ACHN (cell line): ENCODE data around the gene SHH.
"Not testable (repeated sequence)": the region's sequence is repeated elsewhere in the genome, so short reads cannot be mapped to it uniquely, and the experiment has no call there.

Source experiments
- DNase-seq: peaks from one replicate; pipeline ENCODE4 v3.0.0-alpha.2; 2015
- in situ Hi-C: cut with HindIII; loops from 2 replicates; pipeline ENCODE4 v1.10.0; 2017; ENCODE audit warnings: low sequenced_read_pairs, low pct_ligation_motif_present, low pct_unique_long_range_greater_than_20kb

The SHH gene

DNA sequence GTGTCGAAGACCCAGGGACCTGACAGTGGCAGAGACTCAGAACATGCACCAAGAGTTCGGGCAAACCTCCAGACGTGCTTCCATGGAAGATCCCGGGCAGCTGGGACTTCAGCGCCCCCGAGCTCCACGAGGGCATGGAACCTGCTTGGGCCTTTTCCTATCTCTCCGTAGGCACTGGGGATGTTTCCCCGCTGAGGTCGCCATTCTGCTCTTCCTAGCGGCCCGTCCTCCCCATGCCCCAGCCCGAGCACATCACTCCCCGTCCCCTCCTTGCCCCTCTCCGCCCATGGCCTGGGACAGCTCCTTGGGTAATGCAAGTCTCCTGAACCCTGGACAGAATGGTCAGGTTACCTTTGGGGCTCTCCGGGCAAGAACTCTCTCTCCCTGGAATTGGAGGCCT, 32.3 kb upstream of the SHH start:
- no peak for DNase-seq
- in situ Hi-C loops: no loop called here

DNA sequence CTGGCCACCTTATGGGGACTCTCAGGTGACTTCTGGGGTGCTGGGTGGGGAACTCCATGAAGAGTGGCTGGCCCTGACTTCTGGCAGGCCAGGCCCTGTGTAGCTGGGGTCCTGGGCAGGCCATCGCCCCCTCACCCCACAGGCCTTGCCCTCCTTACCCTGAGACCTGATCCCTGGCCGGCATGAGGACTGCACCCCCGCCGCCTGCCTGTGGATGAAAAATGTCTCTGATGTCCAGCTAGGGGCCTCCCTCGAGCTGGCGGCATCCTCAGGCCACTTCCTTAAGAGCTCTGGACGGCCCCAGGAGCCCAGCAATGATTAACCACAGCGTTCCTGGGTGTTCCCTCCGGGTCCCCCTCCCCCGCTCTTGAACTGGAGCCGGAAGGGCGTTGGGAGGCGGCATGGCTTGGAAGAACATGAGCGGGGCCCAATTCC, 31.8 kb upstream of the SHH start:
- in situ Hi-C loops: no loop called here
- peak; percentile 86 for DNase-seq

DNA sequence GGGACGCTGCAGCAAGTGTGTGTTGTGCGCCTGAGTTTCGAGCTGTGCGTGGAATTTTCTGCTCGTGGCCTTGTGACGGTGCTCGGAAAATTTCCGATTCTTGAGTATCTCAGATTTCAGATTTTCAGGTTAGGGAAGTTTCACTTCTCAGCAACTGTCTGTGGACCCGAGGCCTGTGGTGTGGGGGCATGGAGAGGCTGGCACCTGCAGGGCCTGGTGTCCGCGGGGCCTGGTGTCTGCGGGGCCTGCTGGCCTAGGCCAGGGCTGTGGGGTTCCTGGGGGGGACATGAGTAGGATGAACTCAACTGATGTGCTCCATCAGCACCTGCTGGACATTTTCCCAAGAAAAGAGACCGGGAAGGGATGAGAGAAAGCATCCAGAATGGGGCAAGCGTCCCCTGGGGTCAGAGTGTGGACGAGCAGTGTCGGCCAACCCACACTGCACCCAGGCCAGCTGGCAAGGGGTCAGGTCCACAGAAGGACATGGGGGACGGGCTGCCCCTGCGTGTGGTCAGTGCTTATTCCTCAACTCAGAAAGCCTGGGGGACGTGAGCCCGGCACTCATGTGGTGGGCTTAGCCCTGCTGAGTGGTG, 31.3 kb upstream of the SHH start:
- in situ Hi-C loops: no loop called here
- DNase-seq: no peak

DNA sequence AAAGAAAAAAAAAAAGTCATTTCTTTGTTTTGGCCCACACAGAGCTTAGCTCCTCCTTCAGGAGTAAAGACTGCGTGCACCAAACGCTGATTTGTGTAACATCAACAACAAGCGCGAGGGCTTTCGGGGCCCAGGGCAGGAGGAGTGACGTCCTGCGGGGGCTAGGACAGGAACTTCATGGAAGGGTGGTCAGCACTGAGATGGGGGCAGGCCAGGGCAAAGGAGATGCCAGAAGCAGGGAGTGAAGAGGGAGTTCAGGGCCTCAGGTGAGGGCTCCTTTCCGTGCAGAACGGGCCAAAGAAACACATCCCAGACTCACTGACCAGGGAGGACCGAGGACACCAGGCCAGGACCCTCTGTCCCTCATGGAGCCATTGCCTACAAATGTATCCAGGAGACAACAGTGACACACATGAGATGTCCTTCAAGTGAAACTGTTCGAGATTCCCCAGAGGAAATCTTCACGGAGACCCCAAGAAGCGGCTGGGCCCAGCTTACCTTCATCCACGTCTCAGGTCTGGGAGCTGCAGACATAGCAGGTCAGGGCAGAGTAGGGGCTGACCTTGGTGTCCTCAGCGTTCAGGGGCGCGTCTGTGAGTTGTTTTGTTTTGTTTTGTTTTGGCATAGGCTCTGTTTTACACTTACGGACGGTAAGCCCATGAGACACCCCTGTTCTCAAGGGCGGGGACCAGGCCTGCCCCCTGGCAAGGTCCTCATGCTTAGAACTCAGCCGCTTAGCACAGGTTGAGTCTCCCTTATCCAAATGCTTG, 30.4 kb upstream of the SHH start:
- no peak for DNase-seq

DNA sequence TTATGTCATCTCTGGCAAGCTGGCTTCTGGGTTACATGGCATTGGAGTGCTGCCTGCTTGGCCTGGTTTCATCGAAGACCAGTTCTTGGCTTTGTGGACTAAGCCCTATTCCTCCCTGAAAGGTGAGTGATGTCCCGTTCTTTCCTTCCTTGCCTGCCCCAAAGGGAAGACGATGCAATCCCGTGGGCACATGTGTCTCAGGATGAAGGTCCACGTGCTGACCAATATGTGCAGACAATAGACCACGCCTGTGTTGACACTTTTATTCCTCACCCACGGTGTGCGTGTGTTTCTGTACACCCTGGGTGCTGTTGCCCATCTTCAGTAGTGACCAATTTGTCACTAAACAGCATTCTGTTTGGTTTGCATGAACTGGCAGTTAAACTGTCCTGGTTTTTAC, 28.6 kb upstream of the SHH start:
- no peak for DNase-seq
- in situ Hi-C loops: no loop called here

More for the DNA sequence above, 30.4 kb upstream of the SHH start:
- in situ Hi-C loops: no loop called here

DNA sequence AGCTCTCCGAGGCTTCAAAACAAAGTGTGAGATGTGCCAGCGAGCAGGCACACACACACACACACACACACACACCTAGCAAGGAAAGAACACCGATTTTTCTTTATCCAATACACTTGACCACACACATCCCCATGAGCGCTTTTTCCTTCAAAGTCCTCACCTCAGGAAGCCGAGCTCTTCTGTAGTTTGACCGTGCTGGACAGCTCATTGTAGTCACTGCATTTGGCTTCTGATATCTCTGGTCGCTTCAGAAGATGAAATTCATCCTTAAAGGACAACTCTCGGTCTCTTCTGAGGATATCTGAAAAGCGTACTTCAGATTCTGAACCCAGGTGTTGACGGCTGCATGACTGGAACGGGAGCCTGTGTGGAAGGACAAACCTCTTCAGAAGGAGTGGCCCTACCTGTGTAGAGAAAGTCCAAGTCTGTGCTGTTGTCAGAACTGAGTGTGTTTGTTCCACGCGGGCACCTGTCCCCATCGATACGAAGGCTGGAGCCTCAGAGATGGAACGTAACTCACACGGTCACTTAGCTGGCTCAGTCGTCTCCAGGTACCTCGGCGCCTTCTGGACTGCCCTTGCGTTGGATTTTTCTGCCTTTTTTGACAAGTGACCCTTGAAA, 28.1 kb upstream of the SHH start:
- in situ Hi-C loops: no loop called here
- DNase-seq: no peak

DNA sequence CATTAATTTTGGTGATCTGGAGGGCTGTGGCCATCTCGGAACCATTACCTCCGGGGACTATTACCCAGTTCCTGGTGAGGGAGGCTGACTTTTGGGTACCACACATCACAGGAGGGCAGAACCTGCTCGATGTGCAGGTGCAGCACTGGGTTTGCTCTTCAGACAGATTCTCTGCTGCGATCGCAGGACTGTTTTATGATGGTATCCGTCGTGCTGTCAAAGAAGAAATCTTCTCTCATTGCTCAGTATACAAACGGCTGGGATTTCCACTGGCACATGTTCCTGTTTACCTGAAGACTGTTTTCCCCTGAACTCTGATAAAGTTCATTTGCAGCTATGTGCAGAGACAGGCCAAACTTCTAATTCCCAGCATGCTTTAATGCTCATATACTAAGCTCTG, 27.2 kb upstream of the SHH start:
- no peak for DNase-seq
- in situ Hi-C loops: no loop called here

DNA sequence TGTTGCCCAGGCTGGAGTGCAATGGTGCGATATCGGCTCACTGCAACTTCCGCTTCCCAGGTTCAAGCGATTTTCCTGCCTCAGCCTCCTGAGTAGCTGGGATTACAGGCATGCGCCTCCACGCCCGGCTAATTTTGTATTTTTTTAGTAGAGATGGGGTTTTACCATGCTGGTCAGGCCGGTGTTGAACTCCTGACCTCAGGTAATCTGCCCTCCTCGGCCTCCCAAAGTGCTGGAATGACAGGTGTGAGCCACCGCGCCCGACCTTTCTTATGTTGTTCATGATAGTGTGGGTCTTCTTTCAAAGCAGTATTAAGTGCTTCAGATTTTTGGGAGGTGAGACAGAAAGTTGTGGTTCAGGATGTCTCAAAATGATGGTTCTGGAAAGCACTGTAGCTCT, 26.0 kb upstream of the SHH start:
- in situ Hi-C loops: not testable (repeated sequence)

DNA sequence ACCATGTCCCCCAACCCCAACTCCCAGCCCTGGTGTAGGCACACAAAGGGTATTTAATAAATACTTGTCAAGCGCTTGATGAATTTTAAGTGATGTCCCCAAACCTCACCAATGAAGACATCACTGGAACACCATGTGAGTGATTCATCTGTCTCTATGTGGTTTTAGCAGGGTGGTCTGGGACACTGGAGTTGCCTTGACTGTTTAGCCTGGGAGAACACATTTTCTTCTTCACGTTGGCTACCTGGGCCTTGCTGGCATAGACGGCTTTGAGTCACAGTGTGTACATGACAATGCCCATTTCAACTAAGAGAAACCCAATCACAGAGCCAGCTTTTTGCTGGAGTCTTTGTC, 24.8 kb upstream of the SHH start:
- in situ Hi-C loops: no loop called here
- no peak for DNase-seq

More for the DNA sequence above, 26.0 kb upstream of the SHH start:
- not testable (repeated sequence) for DNase-seq

DNA sequence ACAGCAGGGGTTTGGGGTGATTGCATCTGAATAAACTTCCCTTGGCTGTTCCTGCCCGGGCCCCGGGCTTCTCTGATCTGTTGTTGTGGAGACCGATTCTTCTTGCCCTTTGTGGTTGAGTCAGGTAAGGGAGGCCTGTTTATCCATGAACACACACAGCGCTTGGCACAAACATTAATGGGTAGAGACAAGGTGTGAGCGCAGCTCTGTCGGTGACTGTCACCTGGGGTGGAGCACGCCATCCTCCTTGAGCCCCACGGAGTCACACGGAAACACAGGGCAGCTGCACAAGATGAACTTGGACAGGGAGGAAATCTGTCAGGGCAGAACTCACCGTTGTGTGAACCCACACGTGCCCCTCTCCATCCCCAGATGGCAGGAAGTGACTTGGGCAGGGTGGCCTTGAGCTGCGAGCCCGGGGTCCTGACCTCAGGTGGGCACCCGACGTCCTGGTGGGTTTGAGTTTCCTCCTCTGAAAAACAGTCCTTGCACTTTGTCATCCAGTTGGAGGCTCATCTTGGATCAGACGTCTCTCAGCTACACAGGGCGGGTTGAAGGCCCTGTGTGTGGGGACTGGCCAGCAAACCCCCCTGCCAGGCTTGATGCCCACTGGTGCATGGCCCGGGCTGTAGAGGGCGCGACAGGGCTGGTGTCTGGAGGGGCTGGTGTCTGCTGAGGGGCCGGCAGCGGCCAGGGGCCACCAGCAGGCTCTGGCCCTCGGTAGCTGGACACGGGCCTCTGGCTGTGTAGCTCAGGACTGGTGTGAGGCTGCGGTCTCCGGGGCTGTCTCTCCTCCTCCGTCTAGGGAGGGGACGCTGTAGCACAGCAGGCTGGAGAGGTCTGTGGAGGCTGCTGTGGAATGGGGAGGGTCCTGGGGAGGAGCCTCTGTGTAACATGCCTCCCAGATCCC, 24.2 kb upstream of the SHH start:
- no peak for DNase-seq
- in situ Hi-C loops: no loop called here

DNA sequence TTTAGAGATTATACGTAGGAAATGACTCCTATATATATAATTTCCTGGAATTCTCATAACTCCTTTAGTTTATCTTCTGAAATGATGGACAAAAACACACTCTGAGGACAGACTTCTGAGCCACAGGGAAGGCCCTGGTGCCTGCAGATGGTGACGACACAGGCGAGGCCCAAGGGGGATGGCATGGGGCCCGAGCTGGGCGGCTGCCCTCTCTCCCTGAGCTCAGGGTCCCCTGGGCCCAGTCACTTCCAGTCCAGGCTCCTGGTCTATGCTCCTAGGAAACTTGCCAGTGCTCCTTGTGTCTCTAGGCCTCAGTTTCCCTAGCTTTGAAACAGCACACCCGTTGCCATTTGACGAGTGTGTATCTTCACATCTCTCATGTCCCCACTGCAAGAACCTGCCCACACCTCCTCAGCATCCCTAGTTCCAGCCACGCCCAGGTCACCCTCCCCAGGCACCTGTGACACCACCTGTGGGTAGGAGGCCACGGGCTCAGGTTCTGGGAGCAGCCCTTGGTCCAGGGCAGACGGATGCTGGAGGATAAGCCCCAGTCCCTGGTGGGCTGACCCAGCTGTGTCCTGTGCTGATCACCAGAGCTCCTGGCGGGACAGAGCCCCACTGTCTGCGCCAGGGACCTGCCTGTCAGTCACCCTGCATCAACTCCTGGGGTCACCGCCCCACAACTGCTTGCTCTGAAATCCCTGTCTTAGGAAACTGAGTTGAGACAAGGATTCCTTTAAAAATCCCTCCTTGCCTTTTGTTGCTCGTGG, 23.4 kb upstream of the SHH start:
- in situ Hi-C loops: no loop called here
- no peak for DNase-seq

DNA sequence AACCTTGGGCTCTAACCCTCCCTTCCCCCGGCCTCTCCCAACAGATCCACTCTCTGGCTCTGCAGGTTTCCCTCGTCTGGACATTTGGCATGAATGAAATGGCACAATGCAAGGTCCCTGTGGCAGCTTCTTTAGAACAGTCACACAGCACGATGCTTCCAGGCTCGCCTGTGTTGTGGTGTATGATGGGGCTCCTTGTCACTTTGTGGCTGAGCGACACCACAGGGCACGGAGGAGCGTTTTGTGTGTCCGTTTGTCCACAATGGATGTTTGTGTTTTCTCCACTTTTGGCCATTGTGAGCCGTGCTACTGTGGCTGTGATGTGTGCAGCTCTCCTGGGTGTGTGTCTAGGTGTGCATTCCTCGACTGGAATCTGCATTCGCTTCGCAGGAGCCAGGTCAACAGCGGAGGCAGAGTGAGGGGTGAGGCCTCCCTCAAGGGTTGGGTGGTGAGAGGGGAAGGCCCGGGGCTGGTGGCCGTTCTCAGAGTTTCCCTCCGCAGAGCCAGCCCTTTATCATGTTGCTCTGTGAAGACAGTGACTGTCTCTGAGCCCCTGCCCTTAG, 22.3 kb upstream of the SHH start:
- DNase-seq: no peak
- in situ Hi-C loops: no loop called here

DNA sequence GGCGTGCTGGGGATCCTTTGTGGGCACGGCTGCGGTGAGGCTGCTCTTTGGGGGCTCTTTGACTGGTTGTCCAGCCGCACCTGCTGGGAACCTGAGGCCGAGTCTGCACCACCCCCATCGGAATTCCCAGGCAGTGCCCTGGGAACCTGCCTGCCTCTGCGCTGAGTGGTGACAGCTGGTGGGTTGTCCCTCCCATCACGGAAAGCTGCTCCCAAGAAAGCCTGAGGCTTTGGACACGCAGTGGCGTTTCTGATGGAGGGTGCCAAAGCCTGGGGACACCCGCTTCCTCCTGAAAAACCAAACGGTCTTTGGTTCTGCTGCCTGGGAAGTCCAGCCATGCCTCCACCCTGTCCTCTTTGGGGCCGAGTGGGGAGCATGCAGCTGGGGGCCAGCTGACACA, 21.4 kb upstream of the SHH start:
- DNase-seq: no peak
- in situ Hi-C loops: no loop called here

DNA sequence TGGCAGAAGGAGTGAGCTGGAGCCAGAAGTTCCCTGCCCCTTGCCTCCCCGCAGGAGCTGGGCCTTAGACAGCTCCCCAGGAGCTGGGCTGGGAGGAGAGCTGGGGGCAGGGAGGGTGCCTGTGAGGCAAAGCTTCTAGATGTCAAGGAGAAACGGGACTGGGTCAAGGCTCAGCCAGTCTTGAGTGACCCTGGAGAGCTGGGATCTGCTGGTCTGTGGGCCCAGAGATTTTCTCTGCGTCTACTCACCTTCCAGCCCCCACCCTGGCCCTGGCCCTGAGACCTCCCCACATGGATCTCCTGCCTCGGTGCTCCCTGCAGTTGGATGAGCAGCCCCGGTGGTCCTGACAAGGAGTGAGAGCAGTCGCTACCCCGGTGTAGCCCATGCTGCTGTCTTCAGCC, 20.3 kb upstream of the SHH start:
- no peak for DNase-seq
- in situ Hi-C loops: no loop called here

DNA sequence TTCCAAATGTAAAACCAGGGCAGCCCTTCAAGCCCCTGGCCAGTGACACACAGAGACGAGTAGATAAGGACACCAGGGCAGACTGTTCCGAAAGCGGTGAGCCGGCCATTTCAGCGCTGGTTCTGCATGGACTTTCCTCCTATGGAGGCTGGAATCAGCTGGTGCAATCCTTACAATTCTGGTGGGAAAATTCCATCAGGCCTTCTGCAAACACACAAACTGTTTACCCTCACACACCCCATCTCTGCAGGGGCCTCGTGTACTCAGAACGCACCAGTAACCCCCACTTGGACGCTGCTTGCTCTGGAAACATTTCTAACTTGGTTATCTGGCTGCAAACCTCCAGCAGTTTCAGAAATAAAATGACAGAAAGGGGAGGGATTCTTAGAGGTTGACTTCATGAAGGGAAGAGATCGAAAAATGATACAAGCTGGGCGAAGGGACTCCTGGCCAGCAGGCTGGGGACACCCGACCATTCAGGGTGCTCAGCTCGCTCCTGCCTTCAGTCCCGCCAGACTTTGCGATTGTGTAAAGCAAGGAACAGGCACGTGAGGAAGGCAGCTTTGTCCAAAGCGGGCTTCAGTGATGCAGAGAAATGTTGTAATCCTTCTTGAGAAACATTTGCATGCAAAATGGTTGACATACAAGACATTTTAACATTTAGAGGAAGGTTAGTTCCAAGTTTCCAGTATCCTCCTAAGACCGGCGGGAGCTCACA, 19.7 kb upstream of the SHH start:
- in situ Hi-C loops: no loop called here
- DNase-seq: no peak

DNA sequence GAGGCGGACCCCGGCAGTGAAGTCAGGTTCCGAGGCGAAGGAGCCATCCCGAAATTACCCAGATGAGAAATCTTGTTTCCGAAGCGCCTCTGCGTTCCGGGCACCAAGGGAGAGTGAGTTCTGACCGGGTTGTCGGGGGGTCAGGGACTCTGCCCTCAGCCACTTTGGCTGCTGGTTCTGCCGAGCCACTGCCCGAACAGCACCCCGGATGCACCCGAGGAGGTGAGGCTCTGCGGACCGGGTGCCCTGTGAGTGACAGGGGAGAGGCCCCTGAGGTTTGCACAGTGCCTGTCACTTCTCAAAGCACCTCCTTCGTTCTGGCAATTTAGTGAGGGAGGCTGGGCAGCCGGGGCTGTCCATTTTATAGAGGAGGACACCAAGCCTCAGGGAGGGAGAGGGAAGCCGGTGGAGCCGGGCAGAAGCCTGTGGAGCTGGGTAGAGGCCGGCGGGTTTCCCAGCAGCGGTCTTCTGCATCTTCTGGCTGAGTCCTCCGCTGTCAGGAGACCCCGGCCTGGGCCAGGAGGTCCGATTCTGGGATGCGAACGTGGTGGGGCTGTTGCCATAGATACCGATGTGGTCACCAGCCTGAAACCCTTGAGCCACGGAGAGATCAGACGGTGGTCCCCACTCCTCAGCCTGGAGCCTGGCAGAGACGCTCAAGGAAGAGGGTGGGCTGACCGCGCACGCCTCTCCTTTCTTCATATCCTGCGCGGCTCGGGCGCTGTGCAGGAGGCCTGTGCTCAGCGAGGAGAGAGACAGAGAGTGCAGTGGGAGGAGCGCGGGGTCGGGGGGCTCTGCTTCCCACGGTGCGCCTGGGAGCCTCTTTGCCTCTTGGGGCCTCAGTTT, 18.9 kb upstream of the SHH start:
- no peak for DNase-seq
- in situ Hi-C loops: no loop called here
